HG03280 (cell line): ENCODE results near the gene SBK2.
A peak's percentile ranks its signal among the peaks of the same experiment; 100 is the strongest.

Experiments used
- ATAC-seq: cut with Tn5 transposase; IDR thresholded peaks from one replicate; pipeline ENCODE4 v1.9.1; 2021; ENCODE audit warnings: mild to moderate bottlenecking, moderate library complexity; ENCODE audit not compliant: unreplicated experiment

SBK2 gene

DNA sequence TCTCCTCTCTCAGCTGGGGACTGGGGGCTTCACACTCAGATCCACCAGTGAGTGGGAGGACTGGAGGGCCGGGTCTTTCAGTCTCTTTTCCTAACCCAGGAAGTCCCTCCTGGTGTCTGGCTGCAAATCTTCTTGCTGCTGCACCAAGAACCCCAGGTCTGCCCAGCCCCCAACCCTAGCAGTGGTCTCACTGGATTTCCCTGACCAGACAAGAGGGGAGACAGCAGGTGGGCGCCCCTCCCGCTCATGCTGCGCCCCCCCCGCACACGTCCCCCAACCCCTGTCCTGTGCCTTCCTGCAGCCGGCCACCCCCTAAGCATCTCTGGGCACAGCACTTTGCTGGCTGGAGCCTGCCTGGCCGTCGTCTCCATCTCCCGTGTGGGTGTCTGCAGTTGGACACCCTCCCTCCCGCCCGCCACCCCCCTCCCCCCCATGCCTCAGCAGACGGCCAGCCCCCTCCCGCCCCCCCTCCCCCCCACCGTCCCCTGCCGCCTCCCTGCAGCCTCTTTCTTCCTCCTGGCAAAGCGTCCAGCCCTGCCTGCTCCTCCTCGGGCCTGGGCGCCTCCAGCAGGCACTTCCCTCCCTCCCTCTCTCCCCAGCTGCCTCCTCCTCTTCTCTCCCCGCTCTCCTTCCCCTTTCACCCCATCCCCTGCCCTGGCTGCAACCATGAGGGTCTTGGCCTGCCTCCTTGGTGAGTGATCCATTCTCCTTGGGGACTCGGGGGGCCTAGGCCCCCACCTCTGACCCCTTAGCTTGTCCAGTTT lies 48.8 kb downstream of the SBK2 start, which contains the start of gene SSC5D:
Gene SSC5D, plus strand, starts transcription at position 513 of the 764 bp plus-strand sequence. Its CDS starts 154 bp downstream, at position 667.
- ATAC-seq = no peak

DNA sequence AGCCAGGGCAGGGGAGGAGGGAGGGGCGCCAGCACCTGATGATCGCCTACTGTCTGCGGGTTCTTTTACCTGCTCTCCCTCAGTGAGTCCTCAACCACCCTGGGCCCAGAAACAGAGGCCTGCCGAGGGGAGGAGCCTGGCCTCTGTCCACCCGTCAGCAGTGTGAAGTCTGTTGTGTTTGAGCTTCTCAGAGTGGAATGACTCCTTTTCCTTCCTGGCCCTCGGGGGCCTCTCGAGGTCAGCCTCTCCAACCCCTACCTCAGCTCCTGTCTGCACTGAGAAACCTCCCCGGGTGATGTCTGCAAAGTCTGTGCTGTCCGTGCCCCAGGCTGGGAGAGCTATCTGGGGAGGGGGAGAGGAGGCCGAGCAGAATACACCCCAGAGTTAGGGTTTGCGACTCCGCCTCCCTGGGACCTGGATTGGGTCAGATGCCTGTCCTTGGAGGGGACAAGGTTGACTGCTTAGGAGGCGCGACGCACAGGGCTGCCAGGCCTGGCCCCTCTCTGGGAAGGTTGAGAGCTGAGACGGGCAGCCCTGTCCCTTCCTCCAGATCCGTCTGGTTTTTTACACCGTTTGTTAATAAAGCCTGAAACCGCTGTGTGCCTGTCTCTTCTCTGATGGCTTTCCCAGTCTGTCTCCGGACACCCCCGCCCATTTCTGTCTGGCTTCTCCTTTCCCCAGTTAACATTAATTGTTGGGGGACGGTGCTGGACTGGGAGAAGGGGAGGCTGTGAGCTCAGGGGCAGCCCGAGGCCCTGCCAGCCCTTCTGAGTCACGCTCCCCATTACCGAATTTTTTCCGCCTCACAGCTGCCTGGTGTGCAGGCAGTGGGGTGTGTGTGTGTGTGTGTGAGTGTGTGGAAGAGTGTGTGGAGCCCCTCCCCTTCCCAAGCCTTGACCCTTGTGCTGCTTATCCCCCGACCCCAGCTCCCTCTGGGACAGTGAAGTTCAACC lies 49.7 kb downstream of the SBK2 start:
- ATAC-seq = no peak

DNA sequence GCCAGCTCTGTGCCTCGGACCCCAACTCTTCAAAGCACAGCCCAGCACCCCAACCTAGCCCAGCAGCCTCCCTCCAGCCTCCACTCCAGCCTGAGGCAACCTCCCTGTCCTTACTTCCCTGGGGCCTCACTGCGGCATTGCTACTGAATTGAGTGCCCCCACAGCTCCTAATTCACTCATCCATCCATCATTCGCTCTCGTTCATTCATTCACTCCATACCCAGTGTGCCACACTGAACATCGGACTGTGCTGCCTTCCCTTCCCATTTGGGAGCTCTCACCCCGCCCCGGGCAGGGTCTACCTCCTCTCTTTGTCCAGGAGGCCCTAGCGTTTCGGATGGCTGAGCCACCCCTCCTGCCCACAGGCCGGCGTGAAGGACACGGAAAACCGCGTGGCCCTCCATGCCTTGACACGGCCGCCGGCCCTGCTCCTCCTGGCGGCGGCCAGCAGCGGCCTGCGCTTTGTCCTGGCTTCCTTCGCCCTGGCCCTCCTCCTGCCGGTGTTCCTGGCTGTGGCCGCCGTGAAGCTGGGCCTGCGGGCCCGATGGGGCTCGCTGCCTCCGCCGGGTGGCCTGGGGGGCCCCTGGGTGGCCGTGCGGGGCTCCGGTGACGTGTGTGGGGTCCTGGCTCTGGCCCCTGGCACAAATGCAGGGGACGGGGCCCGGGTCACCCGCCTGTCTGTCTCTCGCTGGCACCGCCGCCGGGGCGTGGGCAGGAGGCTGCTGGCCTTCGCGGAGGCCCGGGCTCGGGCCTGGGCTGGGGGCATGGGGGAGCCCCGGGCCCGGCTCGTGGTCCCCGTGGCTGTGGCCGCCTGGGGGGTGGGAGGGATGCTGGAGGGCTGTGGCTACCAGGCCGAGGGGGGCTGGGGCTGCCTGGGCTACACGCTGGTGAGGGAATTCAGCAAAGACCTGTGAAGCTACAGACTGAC lies 50.6 kb downstream of the SBK2 start:
- no peak for ATAC-seq

DNA sequence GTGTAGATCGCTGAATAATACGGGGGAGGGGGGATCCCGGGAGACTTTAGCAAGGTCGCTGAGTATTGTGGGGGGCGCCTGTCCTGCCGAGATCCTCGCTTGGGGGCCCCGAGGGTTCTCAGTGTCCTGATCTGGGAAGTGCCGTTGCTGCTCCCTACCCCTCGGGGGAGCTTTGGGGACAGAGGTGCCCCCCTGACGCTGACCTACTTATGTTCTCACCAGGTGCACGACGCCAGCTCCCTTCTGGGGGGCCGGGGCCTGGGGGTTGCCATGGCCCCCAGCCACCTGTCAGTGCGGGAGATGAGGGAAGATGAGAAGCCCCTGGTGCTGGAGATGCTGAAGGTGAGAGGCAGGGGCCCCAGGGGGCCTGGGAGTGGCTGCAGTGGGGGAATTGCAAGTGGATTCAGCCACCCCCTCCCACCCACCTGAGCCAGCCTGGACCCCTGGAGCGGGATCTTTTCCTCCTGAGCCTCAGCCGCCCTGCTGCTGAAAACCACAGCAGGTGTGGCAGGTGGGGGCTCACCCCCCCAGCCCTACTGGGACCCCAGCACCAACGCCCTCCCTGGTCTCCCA lies 51.4 kb downstream of the SBK2 start:
- ATAC-seq = no peak

DNA sequence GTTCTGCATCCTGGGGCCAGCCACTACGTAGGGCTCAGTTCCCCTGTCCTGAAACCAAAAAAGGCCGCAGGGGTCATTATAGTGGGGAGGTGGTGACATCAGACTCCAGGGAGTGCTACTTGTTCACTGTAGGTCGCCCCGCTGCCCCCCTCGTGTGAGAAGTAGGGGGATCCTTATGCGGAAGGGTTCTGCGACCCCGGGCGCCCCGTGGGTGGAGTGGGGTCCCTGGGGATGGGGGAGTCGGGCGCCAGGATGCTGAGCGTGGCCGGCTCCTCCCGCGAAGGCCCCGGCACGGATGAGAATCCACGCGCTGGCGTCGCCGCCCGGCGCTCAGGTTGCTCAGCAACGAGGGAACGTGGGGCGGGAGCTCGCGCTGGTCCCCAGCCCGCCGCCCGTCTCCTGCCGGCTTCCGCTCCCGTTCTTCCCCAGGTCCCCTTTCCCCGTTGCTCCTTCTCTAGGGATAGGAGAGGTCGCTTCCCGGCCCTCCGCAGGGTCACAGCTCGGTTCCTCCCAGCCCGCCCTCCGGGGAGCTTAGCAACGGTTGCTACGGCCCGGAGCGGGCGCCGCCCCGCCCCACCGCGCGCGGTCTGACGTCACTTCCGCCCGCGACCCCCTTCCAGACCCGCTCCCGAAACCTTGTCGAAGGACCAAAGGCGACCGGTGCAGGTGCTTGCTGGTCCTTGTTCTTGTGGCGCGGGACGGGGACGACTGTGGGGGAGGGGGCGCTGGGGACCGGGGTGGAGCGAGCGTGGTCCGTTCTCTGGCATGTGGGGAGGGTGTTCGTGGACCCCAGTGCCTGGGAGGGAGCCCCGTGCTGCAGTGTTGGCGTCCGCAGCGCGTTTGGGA lies 52.1 kb downstream of the SBK2 start, which contains the start of gene NAT14:
Gene NAT14, plus strand, starts transcription at position 596 of the 846 bp plus-strand sequence. CDS start 521 bp downstream, outside the sequence.
- ATAC-seq = peak; percentile 48

DNA sequence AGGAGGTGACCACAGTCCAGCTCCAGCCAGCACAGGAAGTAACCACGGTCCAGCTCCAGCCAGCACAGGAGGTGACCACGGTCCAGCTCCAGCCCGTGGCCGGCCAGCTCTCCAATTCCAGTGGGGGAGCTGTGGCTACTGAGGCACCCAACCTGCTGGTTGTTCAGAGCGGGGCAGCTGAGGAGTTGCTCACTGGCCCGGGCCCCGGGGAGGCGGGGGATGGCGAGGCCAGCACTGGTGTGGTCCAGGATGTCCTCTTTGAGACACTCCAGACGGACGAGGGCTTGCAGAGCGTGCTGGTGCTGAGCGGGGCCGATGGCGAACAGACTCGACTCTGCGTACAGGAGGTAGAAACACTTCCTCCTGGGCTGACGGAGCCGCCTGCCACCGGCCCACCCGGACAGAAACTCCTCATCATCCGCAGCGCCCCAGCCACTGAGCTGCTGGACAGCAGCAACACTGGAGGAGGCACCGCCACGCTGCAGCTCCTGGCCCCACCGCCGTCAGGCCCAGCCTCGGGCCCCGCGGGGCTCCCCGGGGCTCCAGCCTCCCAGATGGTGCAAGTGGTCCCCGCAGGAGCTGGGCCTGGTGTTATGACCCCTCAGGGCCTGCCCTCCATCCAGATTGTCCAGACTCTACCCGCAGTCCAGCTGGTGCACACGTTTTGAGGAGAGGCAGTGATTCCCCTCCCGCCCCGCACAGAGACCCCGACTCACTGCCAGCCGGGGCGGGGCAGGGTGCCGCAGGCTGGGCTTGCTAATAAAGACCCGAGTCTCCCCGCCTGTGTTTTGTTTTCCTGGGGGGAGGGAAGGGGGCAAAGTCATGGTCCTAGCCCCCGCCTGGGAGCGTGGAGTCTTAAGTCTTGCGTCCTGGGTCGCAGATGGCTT lies 53.0 kb downstream of the SBK2 start:
- no peak for ATAC-seq

DNA sequence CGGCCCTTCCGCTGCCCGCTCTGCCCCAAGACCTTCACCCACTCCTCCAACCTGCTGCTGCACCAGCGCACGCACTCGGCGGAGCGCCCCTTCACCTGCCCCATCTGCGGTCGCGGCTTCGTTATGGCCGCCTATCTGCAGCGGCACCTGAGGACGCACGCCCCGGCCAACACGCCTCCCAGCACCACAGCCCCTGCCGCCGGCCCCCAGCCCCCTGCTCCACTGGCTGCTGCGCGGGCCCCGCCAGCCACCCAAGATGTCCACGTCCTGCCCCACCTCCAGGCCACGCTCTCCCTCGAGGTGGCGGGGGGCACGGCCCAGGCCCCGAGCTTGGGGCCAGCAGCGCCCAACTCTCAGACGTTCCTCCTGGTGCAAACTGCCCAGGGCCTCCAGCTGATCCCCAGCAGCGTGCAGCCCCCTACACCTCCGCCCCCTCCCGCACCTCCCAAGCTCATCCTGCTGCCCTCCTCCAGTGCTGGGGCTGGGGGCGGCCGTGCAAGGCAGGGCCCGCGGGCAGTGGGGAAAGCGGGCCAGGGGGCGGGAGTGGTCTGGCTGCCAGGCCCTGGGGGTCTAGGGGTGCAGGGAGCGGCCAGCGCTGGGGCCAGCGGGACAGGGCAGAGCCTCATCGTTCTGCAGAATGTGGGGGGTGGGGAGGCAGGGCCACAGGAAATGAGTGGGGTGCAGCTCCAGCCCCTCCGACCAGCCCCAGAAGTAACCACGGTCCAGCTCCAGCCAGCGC lies 53.8 kb downstream of the SBK2 start:
- ATAC-seq = no peak

DNA sequence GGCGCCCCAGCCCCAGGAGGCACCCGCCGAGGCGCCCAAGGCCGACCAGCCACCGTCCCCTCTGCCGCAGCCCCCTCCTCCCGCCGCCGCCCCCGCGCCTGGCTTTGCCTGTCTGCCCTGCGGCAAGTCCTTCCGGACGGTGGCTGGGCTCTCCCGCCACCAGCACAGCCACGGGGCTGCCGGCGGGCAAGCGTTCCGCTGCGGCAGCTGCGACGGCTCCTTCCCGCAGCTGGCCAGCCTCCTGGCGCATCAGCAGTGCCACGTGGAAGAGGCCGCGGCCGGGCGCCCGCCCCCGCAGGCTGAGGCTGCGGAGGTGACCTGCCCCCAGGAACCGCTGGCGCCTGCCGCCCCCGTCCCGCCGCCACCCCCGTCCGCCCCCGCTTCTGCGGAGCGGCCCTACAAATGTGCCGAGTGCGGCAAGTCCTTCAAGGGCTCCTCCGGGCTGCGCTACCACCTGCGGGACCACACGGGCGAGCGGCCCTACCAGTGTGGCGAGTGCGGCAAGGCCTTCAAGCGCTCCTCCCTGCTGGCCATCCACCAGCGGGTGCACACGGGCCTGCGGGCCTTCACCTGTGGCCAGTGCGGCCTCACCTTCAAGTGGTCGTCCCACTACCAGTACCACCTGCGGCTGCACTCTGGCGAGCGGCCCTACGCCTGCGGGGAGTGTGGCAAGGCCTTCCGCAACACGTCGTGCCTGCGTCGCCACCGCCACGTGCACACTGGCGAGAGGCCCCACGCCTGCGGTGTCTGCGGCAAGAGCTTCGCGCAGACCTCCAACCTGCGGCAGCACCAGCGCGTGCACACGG lies 54.6 kb downstream of the SBK2 start:
- ATAC-seq = no peak

DNA sequence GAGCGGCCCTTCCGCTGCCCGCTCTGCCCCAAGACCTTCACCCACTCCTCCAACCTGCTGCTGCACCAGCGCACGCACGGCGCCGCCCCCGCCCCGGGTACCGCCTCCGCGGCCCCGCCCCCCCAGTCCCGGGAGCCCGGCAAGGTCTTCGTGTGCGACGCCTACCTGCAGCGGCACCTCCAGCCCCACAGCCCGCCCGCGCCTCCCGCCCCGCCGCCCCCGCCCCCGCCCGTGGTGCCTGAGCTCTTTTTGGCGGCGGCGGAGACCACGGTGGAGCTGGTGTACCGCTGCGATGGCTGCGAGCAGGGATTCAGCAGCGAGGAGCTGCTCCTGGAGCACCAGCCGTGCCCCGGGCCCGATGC lies 55.2 kb downstream of the SBK2 start:
- no peak for ATAC-seq

DNA sequence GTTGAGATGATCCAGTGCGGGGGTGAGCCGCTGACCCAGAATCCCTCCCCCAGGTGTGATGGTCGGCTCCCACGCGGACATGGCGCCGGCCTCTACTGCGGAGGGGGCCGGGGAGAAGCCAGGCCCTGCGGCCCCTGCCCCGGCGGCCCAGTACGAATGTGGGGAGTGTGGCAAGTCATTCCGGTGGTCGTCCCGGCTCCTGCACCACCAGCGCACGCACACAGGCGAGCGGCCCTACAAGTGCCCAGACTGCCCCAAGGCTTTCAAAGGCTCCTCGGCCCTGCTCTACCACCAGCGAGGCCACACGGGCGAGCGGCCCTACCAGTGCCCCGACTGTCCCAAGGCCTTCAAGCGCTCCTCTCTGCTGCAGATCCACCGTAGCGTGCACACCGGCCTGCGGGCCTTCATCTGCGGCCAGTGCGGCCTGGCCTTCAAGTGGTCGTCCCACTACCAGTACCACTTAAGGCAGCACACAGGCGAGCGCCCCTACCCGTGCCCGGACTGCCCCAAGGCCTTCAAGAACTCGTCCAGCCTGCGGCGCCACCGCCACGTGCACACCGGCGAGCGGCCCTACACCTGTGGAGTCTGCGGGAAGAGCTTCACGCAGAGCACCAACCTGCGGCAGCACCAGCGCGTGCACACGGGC lies 55.7 kb downstream of the SBK2 start:
- ATAC-seq = no peak

DNA sequence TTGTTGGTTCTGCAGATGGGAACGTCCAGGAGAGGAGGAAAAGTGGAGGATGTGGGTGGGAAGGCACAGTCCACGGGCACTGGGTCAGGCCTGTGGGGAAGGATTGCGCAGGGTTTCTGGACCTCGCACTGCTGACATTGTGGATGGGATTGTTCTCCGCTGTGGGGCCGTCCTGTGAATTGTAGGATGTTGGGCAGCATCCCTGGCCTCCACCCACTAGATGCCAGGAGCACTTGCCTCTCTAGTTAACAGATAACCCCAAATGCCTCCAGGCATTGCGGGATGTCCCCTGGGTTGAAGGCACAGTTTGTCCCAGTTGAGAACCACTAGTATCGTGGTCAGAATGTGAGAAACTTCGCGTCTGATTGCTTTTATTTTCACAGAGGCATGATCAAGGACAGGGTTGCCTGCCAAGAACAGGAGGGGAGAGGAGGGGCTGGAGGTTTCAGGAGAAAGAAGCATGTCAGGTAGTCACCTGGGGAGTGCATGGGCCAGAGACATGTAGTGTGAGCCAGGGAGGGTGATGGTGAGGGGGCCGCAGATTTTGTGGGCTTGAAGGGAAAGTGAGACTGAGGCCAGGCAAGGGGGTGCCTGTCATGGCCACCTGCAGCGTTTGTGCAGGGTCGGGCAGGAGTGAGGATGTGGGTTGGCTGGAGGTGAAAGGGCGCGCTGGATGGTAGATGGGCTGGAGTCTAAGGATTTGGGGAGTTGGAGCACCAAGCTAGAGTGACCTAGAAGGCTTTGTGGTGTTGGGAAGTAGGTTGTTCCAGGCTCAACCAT lies 57.3 kb downstream of the SBK2 start:
- no peak for ATAC-seq

DNA sequence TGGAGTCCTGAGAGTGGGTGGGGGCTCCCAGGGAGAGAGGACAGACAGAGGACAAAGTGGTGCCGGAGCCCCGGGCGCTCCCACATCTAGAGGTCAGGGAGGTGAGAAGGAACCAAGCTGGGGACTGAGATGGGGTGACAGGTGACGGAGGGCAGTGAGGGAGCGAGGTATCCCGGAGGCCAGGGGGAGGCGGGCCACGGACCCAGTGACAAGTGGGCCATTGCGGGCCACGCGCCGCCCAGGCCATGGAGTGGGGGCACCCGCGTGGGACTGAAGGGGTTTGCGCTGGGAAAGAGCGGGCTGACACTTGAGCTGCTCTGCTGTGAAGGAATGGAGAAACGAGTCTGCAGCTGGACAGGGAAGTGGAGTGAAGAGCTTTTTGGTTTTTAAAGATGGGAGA lies 57.9 kb downstream of the SBK2 start:
- ATAC-seq = no peak
